Spleen (tissue), 11 donors: ENCODE data around the gene PGBD5. TPM values are rescaled to one million over a fixed set of nuclear protein-coding genes. Genes with fewer than 3 reads are reported as not detected.
A peak's percentile ranks its signal among the peaks of the same experiment; 100 is the strongest.

ENCODE experiments used
- DNase-seq: peaks from one replicate; pipeline ENCODE4 v3.0.0-alpha.2; 2020
- H3K27ac ChIP-seq, 8 donors: fragments of 200-600 bp; sonication (generic) in 7 of 8; 1 replicate in 4 of 8; 2 replicates in 4 of 8; pipeline versions ENCODE4 v1.5.0 to v1.8.0; 2016 to 2021; ENCODE audit warnings: inconsistent platforms in 4 of 8, mild to moderate bottlenecking in 4 of 8, moderate library complexity in 1 of 8
- H3K27me3 ChIP-seq, 7 donors: fragments of 200-600 bp; sonication (generic) in 6 of 7; replicated peaks in 1 of 7; 1 replicate in 4 of 7; 2 replicates in 3 of 7; pipeline versions ENCODE4 v1.5.0 to v1.8.0; 2016 to 2021; ENCODE audit warnings: inconsistent platforms in 3 of 7, mild to moderate bottlenecking in 1 of 7
- H3K36me3 ChIP-seq, 6 donors: fragments of 200-600 bp; sonication (generic) in 5 of 6; 1 replicate in 4 of 6; 2 replicates in 2 of 6; pipeline versions ENCODE4 v1.5.0 to v1.8.0; 2016 to 2021; ENCODE audit warnings: inconsistent platforms in 2 of 6
- H3K4me1 ChIP-seq, 6 donors: fragments of 200-600 bp; sonication (generic) in 5 of 6; 1 replicate in 3 of 6; 2 replicates in 3 of 6; pipeline versions ENCODE4 v1.5.0 to v1.8.0; 2016 to 2021; ENCODE audit warnings: inconsistent platforms in 3 of 6
- H3K4me3 ChIP-seq, 8 donors: fragments of 200-600 bp; sonication (generic) in 7 of 8; 1 replicate in 4 of 8; 2 replicates in 4 of 8; pipeline versions ENCODE4 v1.5.0 to v1.8.0; 2016 to 2021; ENCODE audit warnings: inconsistent platforms in 4 of 8, mild to moderate bottlenecking in 4 of 8, moderate library complexity in 2 of 8
- H3K9me3 ChIP-seq, 8 donors: fragments of 200-600 bp; sonication (generic) in 7 of 8; 1 replicate in 4 of 8; 2 replicates in 4 of 8; pipeline versions ENCODE4 v1.5.0 to v1.8.0; 2016 to 2021; ENCODE audit warnings: inconsistent platforms in 4 of 8
- CTCF ChIP-seq, 11 experiments: fragments of 200-600 bp in 7 of 11; fragments of 450-650 bp in 4 of 11; sonication (generic) in 4 of 11; IDR thresholded peaks in 8 of 11; conservative IDR thresholded peaks in 3 of 11; 1 replicate in 7 of 11; 2 replicates in 4 of 11; pipeline versions ENCODE4 v1.4.0 to v1.8.0; 2016 to 2021; ENCODE audit warnings: antibody characterized with exemption in 11 of 11, inconsistent platforms in 4 of 11, mild to moderate bottlenecking in 1 of 11
- POLR2A ChIP-seq, 3 donors: fragments of 450-650 bp; IDR thresholded peaks; one replicate each; pipeline ENCODE4 v1.5.1; 2017; ENCODE audit warnings: antibody characterized with exemption in 3 of 3, mild to moderate bottlenecking in 1 of 3
- POLR2AphosphoS5 ChIP-seq, 3 donors: sonication (generic); formaldehyde crosslinking; IDR thresholded peaks; one replicate each; pipeline ENCODE4 v1.5.1; 2017; ENCODE audit warnings: antibody characterized with exemption in 3 of 3
- whole genome bisulfite sequencing, 5 donors: extraction: QIAGEN DNeasy Blood & Tissue Kit in 3 of 5; methylation state at CpG; one replicate each; pipeline versions ENCODE4 v1.1.5 to v1.1.7; 2013 to 2018; 5-methylcytosine and 5-hydroxymethylcytosine counted together
- intact Hi-C: fragments of 100-400 bp; cut with DNase I; formaldehyde crosslinking; loops from one replicate; pipeline ENCODE4 v1.15.0; 2023; ENCODE audit warnings: low total_unique reads
- polyA plus RNA-seq, 3 donors: library from polyadenylated mRNA; stranded (reverse); fragments of 200-250 nt; gene quantifications; one replicate each; pipeline ENCODE4 v1.2.1, GENCODE V29; 2013
- total RNA-seq, 7 donors: library from RNA; depleted of rRNA in 3 of 7; stranded (reverse); fragments of >200 nt in 3 of 7; fragmentation: NEBNext Ultra II Directional in 4 of 7; extraction: Animal tissue kit (Norgen Biotek cat#: 25700) in 4 of 7; gene quantifications; one replicate each; pipeline versions ENCODE4 v1.1.0 to v1.2.1, GENCODE V29; 2016 to 2021
- donor health status: healthy with polysubstance abuse.
- donor health status: DM: no; HTN: no; CAD: no; lungs with moderate emphysema.
- donor health status: DM: no; HTN: no; CAD: no.
- donor health status: Bipolar disorder and iron deficiency.
- donor health status: healthy.
- donor health status: DM: no; HTN: no; CAD: no.
- donor health status: DM: yes; HTN: yes; CAD: no.

The PGBD5 gene
- total and polyA plus RNA-seq, 10 donors = 0.07 to 6.7 (median 3.0) TPM

DNA sequence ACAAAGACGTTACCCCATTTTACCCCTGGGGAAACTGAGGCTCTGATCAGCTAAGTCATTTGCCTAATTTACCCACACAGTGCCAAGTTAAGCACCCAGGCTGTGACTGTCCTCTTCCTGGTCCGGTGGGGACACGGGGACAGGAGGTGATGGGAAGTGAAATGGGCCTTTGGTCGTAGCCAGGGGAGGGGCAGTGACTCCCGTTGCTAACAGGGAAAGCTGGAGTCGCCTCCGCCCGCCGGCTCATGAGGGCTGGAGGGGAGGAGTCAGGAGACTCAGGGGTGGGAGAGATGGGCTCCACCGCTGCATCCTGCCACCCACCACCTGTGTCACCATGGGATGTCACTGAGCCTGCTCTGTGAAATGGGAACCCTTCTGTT is 139.3 kb downstream of the PGBD5 start:
- peak in 1 of 3 donors; percentile 12 for TF ChIP-seq POLR2AphosphoS5 (IDR thresholded peaks at IDR 0.05)
- TF ChIP-seq CTCF (IDR thresholded peaks at IDR 0.05 in 8 of 11, conservative IDR thresholded peaks at IDR 0.05 in 3 of 11) = no peak
- TF ChIP-seq POLR2A (IDR thresholded peaks at IDR 0.05) = no peak
- DNase-seq = peak; percentile 73
- Histone ChIP-seq H3K27me3 (peaks cover 0 to 5% (median 0%) of the 10 kb centered on the region in 7 donors), H3K9me3 (no peaks in the 10 kb centered on the region), H3K27ac (no peak overlapping the region), H3K36me3 (no peaks in the 10 kb centered on the region), H3K4me1 (peaks cover 6 to 42% (median 22%) of the 10 kb centered on the region in 6 donors), H3K4me3 (no peak overlapping the region)
- WGBS, 5 donors = 85 to 89% (median 86%) methylated on average over 9 to 10 of the region's 10 CpGs
- intact Hi-C loops = no loop called here

- peaks cover 0 to 4% (median 0%) of the 10 kb centered on the region in 6 donors for H3K36me3 ChIP-seq
- no peaks in the 10 kb centered on the region for H3K27me3 ChIP-seq
- H3K9me3 ChIP-seq = no peaks in the 10 kb centered on the region
- TF ChIP-seq POLR2AphosphoS5 (IDR thresholded peaks at IDR 0.05) = peak in 1 of 3 donors; percentile 3
- TF ChIP-seq CTCF (IDR thresholded peaks at IDR 0.05 in 8 of 11, conservative IDR thresholded peaks at IDR 0.05 in 3 of 11) = no peak
- H3K4me1 ChIP-seq = peaks cover 9 to 42% (median 23%) of the 10 kb centered on the region in 6 donors
- intact Hi-C loops = no loop called here
- H3K27ac ChIP-seq = no peak overlapping the region
- DNase-seq = peak; percentile 65
- H3K4me3 ChIP-seq = no peak overlapping the region
- WGBS, 5 donors = 86 to 90% (median 89%) methylated on average over 18 to 21 of the region's 21 CpGs
Measured at GRCh38 chr1:230286166-230286889, 139.8 kb downstream of the PGBD5 start.

GRCh38 chr1:230285351-230285750 is 140.8 kb downstream of the PGBD5 start:
- H3K4me1 ChIP-seq = peaks cover 9 to 43% (median 26%) of the 10 kb centered on the region in 6 donors
- TF ChIP-seq CTCF (IDR thresholded peaks at IDR 0.05 in 8 of 11, conservative IDR thresholded peaks at IDR 0.05 in 3 of 11) (no peak), POLR2A (IDR thresholded peaks at IDR 0.05) (no peak), POLR2AphosphoS5 (IDR thresholded peaks at IDR 0.05) (no peak)
- H3K36me3 ChIP-seq = peaks cover 0 to 13% (median 7%) of the 10 kb centered on the region in 6 donors
- no peaks in the 10 kb centered on the region for H3K27me3 ChIP-seq
- no peak overlapping the region for H3K27ac ChIP-seq
- peak; percentile 58 for DNase-seq
- no peaks in the 10 kb centered on the region for H3K9me3 ChIP-seq
- H3K4me3 ChIP-seq = no peak overlapping the region
- intact Hi-C loops = no loop called here
- 84 to 95% (median 86%) methylated on average over 7 of the region's 7 CpGs for WGBS, 5 donors

DNA sequence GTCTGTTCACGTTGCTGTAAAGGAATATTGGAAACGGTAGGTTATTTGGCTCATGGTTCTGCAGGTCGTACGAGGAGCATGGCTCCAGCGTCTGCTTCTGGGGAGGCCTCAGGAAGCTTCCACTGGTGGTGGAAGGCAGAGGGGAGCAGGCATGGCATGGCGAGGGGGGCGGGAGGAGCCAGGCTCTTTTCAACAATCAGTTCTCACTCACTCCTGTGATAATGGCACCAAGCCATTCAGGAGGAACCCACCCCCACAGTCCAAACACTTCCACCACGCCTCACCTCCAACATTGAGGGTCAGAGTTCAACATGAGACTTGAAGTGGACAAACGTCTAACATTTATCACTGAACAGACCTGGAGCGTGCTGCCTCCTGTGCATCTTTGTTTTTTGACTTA is 141.2 kb downstream of the PGBD5 start:
- H3K4me3 ChIP-seq = no peak overlapping the region
- no peaks in the 10 kb centered on the region for H3K27me3 ChIP-seq
- DNase-seq = peak; percentile 56
- no peak overlapping the region for H3K27ac ChIP-seq
- peaks cover 9 to 42% (median 27%) of the 10 kb centered on the region in 6 donors for H3K4me1 ChIP-seq
- peaks cover 0 to 18% (median 12%) of the 10 kb centered on the region in 6 donors for H3K36me3 ChIP-seq
- 78 to 93% (median 88%) methylated on average over 10 of the region's 10 CpGs for WGBS, 5 donors
- TF ChIP-seq POLR2A (IDR thresholded peaks at IDR 0.05) = no peak
- no peak for TF ChIP-seq CTCF (IDR thresholded peaks at IDR 0.05 in 8 of 11, conservative IDR thresholded peaks at IDR 0.05 in 3 of 11)
- TF ChIP-seq POLR2AphosphoS5 (IDR thresholded peaks at IDR 0.05) = no peak
- intact Hi-C loops = no loop called here
- H3K9me3 ChIP-seq = no peaks in the 10 kb centered on the region
